ENCODE measurements around the gene APRT. TPM values are rescaled to one million over a fixed set of nuclear protein-coding genes. Genes with fewer than 3 reads are reported as not detected.
A peak's percentile ranks its signal among the peaks of the same experiment; 100 is the strongest.

APRT gene
- total RNA-seq, 1 donor from 2014 or later, result 40.9 TPM

DNA sequence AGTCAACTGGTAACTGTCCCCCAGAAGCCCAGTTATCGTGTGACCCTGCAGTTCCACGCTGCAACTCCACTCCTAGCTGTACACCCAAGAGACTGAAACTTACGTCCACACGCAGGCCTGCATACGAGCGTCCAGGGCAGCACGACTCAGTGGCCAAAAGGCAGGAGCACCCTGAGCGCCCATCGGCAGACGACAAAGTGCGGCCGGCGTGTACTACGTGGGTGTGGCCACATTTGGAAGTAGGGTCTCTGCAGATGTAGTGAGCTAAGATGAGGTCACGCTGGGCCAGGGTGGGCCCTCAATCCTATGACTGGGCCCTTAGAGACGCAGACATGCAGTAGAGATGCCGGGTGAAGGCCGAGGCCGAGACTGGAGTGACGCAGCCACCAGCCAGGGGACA lies 31.5 kb upstream of the APRT start:
- no peak for ATAC-seq
- no peak for DNase-seq
- intact Hi-C loops (cut with micrococcal nuclease), result no loop called here

DNA sequence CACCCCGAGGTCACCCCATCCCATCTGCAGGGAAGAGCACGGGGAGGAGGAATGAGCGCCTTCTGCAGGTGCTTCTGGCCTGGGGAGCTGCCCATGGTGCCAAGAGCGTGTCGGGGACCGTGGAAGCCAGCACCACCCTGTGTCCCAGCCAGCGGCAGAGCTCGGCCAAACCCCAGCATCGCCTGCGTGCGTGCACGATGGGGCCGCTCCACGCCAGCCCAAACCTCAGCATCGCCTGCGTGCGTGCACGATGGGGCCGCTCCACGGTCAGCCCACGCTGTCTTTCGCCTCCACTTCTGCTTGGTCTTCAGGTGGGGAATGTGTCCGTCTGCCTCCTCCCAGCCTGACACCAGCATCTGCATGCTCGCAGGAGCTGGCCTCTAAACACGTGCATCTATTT lies 31.1 kb upstream of the APRT start:
- intact Hi-C loops (cut with micrococcal nuclease), result no loop called here

DNA sequence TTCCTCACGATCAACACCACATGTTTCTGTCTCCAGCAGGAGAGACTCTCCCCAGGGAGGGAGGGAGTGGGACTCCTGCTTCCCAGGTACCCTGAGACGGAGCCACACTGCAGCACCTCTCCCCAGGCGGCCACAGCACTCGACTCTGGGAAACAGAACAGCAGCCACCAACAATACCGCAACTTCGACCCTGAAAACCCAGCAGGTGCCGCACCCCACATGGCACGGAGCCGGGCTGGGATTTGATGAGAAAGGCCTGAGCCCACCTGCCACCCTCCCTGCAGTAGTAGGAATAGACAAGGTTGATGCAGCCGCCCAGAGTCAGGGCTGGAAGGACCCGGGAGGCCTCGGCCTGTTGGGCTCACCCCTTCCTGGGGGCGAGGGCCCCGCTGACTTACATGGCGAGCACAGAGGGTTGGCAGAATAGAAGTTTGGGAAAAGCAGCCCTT lies 30.6 kb upstream of the APRT start:
- intact Hi-C loops (cut with micrococcal nuclease), result no loop called here
- ATAC-seq (no peak), DNase-seq (no peak)

More for the DNA sequence above, 31.1 kb upstream of the APRT start:
- DNase-seq (no peak), ATAC-seq (no peak)

- DNase-seq, result no peak
- intact Hi-C loops (cut with micrococcal nuclease), result no loop called here
- no peak for ATAC-seq
These were observed 30.0 kb upstream of the APRT start for GRCh38 chr16:88841521-88842307.

GRCh38 chr16:88840600-88841215 lies 29.0 kb upstream of the APRT start:
- DNase-seq (no peak), ATAC-seq (no peak)
- intact Hi-C loops (cut with micrococcal nuclease), result no loop called here

- DNase-seq (no peak), ATAC-seq (no peak)
- intact Hi-C loops (cut with micrococcal nuclease), result no loop called here
These were observed 28.2 kb upstream of the APRT start for GRCh38 chr16:88839745-88840599.

- intact Hi-C loops (cut with micrococcal nuclease), result no loop called here
- DNase-seq (no peak), ATAC-seq (no peak)
These were observed 27.4 kb upstream of the APRT start for GRCh38 chr16:88839026-88839529.

GRCh38 chr16:88838566-88838965 lies 26.8 kb upstream of the APRT start:
- ATAC-seq, result no peak
- no peak for DNase-seq
- intact Hi-C loops (cut with micrococcal nuclease), result no loop called here

DNA sequence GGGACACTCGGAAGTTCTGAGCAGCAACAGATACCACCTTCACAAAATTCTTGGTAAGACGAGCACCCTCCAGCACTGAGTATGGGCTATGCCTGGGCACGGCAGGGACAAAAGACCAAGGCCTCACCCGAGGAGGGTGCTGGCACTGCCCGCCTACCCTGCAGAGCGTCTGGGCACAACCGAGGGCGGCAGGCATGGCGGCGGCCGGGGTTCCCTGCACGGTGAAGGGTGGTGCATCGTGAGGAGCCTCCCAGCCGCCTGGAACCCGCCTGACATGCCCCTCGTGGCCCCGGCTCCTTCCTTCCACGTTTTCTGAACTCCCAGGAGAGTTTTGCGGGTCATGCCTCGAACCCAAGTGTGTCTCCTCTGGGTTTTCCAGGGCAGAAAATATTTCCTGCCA lies 26.1 kb upstream of the APRT start:
- ATAC-seq (no peak), DNase-seq (no peak)
- intact Hi-C loops (cut with micrococcal nuclease), result no loop called here

- ATAC-seq, result no peak
- no peak for DNase-seq
- intact Hi-C loops (cut with micrococcal nuclease), result no loop called here
These were observed 25.1 kb upstream of the APRT start for GRCh38 chr16:88836791-88837190.

DNA sequence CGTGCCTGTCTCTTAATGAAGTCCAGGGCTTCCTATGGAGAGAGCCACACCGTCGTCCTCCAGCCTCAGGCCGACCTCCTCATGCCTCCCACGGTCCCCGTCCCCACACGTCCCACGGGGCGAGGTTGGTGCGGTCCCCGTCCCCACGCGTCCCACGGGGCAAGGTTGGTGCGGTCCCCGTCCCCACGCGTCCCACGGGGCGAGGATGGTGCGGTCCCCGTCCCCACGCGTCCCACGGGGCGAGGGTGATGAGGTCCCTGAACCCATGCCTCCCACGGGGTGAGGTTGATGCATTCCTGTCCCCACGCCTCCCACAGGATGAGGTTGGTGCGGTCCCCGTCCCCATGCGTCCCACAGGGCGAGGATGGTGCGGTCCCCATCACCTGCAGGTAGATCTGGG lies 24.1 kb upstream of the APRT start:
- intact Hi-C loops (cut with micrococcal nuclease), result no loop called here
- ATAC-seq (no peak), DNase-seq (no peak)

DNA sequence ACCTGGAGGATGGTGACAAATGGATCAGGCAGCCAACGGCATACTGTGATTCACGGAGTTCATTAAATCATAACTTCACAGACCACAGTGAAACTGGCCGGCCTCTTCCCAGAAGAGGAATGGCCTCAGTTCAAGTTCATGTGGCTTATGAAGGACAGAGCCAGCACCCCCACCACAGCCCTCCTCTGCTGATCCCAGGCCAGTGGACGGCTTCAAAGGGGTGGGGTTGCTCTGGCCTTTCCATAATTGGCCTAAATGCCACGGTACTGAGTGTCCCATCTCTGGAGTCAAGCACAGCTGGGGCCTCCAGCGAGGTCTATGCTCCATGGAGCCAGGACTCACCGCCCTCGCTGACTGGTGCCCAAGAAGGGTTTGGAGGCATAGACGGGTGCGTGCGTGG lies 23.7 kb upstream of the APRT start:
- DNase-seq (no peak), ATAC-seq (no peak)
- intact Hi-C loops (cut with micrococcal nuclease), result no loop called here

GRCh38 chr16:88834670-88835069 lies 22.9 kb upstream of the APRT start:
- DNase-seq (no peak), ATAC-seq (no peak)
- intact Hi-C loops (cut with micrococcal nuclease), result no loop called here

GRCh38 chr16:88833086-88833485 lies 21.4 kb upstream of the APRT start:
- intact Hi-C loops (cut with micrococcal nuclease), result no loop called here
- no peak for ATAC-seq
- no peak for DNase-seq

GRCh38 chr16:88831838-88832237 lies 20.1 kb upstream of the APRT start:
- ATAC-seq (no peak), DNase-seq (no peak)
- intact Hi-C loops (cut with micrococcal nuclease), result no loop called here

- intact Hi-C loops (cut with micrococcal nuclease), result no loop called here
- no peak for DNase-seq
- no peak for ATAC-seq
These were observed 19.1 kb upstream of the APRT start for GRCh38 chr16:88830783-88831182.

DNA sequence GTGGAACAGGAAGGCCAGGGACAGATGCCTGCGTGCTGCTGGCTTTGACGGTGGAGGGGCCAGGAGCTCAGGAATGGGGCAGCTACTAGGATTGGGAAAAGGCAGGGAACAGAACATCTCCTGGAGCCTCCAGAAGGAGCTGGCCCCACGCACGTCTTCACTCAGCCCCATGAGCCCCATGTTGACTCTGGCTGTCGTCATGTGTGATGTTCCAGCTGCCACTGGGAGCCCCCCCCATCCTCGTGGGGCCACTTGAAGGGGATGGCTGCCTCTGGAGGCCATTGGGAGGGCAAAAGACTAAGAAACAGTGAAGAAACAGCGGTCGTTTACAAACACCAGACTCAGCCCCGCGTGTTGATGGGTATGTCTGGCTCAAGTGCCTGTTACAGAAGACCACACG lies 18.5 kb upstream of the APRT start:
- ATAC-seq, result peak; percentile 67
- DNase-seq, result peak; percentile 59
- intact Hi-C loops (cut with micrococcal nuclease), result no loop called here

DNA sequence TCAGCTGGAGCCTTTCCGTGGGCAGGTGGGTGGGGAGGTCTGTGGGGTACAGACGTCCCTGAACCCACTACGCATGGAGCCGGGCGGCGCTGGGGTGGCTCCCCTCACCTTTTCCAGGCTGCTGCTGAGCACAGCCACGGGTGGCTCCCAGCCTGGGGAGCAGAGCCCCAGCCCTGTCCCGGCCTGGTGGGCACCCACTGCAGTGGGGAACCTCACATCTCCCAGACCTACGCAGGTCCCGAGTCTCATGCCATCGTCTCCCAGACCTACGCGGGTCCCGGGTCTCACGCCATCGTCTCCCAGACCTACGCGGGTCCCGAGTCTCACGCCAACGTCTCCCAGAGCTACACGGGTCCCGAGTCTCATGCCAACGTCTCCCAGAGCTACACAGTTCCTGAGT lies 17.0 kb upstream of the APRT start:
- no peak for ATAC-seq
- DNase-seq, result no peak
- intact Hi-C loops (cut with micrococcal nuclease), result no loop called here

- DNase-seq (no peak), ATAC-seq (no peak)
- intact Hi-C loops (cut with micrococcal nuclease), result no loop called here
These were observed 16.0 kb upstream of the APRT start for GRCh38 chr16:88827727-88828126.

All from left ventricle myocardium superior (tissue), 1 donor.